Stimulated activated CD8-positive, alpha-beta memory T cell treated with anti-CD3 and anti-CD28 coated beads, Interleukin-15, amount 100 ng/mL, for 48 hours (primary cell): Measurements from ENCODE around the gene PHF3.

Experiments used
- DNase-seq, 2 donors: peaks; one replicate each; pipeline ENCODE4 v3.0.0-alpha.2; 2020; ENCODE audit warnings: low read depth in 2 of 2

PHF3 gene, protein sequence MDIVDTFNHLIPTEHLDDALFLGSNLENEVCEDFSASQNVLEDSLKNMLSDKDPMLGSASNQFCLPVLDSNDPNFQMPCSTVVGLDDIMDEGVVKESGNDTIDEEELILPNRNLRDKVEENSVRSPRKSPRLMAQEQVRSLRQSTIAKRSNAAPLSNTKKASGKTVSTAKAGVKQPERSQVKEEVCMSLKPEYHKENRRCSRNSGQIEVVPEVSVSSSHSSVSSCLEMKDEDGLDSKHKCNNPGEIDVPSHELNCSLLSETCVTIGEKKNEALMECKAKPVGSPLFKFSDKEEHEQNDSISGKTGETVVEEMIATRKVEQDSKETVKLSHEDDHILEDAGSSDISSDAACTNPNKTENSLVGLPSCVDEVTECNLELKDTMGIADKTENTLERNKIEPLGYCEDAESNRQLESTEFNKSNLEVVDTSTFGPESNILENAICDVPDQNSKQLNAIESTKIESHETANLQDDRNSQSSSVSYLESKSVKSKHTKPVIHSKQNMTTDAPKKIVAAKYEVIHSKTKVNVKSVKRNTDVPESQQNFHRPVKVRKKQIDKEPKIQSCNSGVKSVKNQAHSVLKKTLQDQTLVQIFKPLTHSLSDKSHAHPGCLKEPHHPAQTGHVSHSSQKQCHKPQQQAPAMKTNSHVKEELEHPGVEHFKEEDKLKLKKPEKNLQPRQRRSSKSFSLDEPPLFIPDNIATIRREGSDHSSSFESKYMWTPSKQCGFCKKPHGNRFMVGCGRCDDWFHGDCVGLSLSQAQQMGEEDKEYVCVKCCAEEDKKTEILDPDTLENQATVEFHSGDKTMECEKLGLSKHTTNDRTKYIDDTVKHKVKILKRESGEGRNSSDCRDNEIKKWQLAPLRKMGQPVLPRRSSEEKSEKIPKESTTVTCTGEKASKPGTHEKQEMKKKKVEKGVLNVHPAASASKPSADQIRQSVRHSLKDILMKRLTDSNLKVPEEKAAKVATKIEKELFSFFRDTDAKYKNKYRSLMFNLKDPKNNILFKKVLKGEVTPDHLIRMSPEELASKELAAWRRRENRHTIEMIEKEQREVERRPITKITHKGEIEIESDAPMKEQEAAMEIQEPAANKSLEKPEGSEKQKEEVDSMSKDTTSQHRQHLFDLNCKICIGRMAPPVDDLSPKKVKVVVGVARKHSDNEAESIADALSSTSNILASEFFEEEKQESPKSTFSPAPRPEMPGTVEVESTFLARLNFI (N-terminal part only)

GRCh38 chr6:63635588-63636517 is at the start of gene PHF3:
TSS of gene PHF3 (plus strand) at chr6:63635802. CDS start at chr6:63646552, 10,750 bp downstream.
- peak; percentile 86 to 91 for DNase-seq

DNA sequence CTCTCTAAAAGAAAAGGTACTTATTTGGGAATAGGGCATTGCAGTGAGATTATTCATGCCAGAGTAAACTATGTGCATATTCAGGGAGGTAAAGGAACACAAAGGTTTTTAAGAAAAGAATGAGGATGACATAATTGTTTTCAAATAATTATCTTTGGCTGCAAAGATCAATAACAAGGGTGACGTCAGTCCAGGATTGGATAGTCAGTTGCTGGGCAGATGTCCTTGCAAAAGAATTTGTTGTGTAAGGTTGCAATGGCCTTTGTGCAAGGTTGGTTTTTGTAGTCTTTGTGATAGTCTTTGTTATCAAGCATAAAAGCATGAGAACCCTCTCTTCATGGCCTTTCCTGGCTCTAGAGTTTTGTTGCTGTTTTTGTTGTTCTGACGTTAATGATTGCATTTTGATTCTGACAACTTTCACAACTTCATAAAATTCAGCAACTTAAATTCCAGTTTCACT is 45.6 kb upstream of the PHF3 start:
- DNase-seq, result no peak

GRCh38 chr6:63592886-63593285 is 42.7 kb upstream of the PHF3 start:
- DNase-seq, result no peak

DNA sequence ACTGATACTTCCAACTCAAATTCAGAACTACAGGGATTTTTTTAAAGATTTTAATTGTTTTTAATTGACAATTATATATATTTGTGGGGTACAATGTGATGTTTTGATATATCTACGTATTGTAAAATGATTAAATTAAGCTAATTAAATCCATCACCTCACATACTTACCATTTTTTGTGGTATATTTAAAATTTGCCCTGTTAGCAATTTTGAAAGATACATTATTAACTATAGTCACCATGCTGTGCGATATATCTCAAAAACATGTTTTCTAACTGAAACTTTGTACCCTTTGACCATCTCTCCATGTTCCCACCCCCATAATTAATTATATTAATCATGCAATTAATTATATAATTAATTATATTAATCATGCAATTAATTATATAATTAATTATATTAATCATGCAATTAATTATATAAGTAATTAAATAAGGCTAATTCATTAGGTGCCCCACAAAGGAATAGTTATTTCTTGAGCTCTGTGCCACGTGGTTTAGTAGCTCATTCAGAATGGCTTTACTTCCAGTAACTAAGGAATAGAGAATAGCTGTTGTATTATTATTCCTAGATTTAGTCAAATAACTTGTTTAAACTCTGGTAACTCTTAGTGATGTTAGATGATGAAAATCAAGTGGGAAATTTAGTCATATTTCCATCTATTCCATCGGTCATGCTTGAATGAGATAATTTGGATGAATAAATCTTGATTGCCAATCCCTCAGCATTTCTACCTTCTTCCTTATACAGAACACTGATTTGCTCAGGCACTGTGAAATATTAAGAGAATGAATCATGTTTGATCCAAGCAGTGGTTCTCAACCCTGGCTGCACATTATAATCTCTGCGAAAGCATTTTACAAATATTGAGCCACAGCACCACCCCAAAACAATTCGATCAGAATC is 38.2 kb upstream of the PHF3 start:
- DNase-seq, result no peak

- peak; percentile 43 to 56 for DNase-seq
Measured at GRCh38 chr6:63598049-63599036, 37.3 kb upstream of the PHF3 start.

- no peak for DNase-seq
Measured at GRCh38 chr6:63599243-63599642, 36.4 kb upstream of the PHF3 start.

DNA sequence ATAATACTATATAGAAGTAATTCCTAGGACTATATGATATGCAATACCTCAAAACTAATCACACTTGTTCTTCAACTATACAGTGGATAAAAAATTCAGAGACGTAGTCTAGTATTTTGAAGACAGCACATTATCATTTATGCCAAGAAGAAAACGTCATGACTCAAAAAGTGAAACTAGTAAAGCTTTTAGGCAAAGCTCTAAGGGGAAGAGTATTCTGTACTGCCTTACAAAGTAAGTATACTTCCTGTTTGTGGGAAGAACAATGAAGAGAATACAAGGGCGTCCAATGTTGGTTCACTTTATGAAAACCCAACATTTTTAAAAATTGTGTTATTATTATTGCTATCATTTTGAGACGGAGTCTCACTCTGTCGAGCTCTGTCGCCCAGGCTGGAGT is 35.5 kb upstream of the PHF3 start:
- DNase-seq, result no peak

GRCh38 chr6:63609231-63609630 is 26.4 kb upstream of the PHF3 start:
- no peak for DNase-seq

GRCh38 chr6:63610944-63611343 is 24.7 kb upstream of the PHF3 start:
- DNase-seq, result no peak

DNA sequence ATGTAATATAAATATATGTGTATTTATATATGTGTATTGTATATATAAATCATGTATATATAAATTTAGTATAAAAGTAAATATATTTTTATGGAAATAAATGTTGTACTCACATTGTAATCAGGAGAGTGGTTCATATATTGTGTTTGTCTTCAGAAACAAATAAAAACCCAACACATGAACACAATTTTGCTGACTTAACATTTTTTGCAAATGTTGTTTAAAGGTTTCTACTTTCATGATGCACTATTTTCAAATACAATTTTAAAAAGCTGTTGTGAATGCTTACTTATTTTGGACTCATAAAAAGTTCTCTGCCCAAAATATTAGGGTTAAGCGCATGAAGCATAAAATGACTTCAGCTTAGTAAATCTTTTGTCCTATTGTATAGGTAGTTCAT is 24.0 kb upstream of the PHF3 start:
- no peak for DNase-seq

GRCh38 chr6:63615590-63615989 is 20.0 kb upstream of the PHF3 start:
- no peak for DNase-seq

DNA sequence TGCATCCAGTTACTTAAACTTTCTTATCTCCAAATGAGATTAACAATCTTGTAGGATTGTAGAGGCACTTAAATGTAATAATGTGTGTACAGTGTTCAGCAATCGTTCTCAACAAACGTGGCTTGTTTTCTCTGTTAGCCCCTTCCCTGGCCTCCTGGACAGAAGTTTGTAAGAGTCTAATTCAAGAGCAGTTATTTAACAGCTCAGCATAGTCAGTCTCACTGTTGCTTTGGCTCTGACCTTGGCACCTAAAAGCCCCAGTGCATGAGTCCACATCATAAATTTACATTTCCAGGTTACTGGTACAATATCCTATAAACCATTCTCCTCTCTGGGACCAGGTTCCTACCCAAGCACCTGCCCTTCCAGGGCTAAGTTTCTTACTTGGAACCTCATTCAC is 11.5 kb upstream of the PHF3 start:
- no peak for DNase-seq

GRCh38 chr6:63630466-63630865 is 5.1 kb upstream of the PHF3 start:
- DNase-seq, result no peak

DNA sequence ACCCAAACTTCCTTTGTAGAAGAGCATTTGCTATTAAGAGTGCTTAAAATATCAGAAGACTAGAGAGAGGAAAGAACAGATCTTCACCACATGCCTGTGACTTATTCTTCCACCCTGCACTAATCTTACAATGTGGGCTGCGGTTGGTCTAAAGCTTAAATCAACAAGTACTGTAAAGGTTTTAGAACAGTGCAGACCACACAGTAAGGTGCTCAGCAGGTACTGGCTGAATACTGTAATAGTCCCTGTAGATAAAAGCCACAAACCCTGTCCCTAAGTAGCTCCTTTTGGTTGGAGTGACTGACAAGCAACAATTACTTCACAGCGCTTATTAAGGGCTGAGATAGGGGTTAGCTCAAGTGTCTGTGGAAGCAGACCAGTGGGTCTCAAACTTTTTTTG is 972 bp upstream of the PHF3 start:
- DNase-seq, result no peak

- DNase-seq, result no peak
Measured at GRCh38 chr6:63635215-63635587, 401 bp upstream of the PHF3 start.

- peak; percentile 33 to 46 for DNase-seq
Measured at GRCh38 chr6:63636518-63637021, 968 bp downstream of the PHF3 start.

DNA sequence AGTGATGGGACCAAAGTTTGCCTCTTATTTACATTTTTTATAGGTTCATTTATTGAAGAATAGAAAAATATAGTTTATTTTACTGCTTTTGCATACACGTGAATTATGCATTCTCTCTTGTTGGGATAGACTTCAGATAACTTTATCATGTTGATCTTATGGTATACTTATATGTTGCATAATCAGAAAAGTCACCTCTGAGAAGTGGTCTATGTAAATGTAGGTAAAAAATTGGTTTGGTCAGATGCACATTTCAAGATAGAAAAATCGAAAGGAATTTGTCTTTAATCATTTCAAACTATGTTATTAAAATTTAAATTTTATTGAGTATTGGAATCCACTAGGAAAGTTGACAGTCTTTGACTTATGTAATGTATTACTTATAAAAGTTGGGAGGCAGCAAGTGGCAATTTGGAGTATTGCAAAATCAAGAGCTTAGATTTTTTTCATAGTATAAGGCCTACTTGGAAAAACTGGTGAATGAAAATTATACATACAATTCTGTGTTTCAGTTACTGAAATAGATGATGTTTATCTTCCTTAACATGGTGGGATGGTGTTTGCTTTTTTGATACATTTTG is 2.4 kb downstream of the PHF3 start:
- no peak for DNase-seq

- no peak for DNase-seq
Measured at GRCh38 chr6:63640062-63640461, 4.5 kb downstream of the PHF3 start.
